Activated CD4-positive, alpha-beta T cell treated with anti-CD3 and anti-CD28 coated beads, Interleukin-2, amount 50 U/mL, for 1 hour (primary cell): ENCODE measurements around the gene FRYL.
A peak's percentile ranks its signal among the peaks of the same experiment; 100 is the strongest.
"Not testable (repeated sequence)": the region's sequence is repeated elsewhere in the genome, so short reads cannot be mapped to it uniquely, and the experiment has no call there.

Source experiments
- DNase-seq: peaks from one replicate; pipeline ENCODE4 v3.0.0-alpha.2; 2020

Gene FRYL

GRCh38 chr4:48781968-48782367 lies 1.9 kb upstream of the FRYL start:
- no peak for DNase-seq

GRCh38 chr4:48780865-48781214 lies 761 bp upstream of the FRYL start:
- peak; percentile 39 for DNase-seq

- peak; percentile 75 for DNase-seq
Observed at GRCh38 chr4:48779095-48779997, 733 bp downstream of the FRYL start.

GRCh38 chr4:48778431-48779094 lies 1.5 kb downstream of the FRYL start:
- DNase-seq = peak; percentile 12

- no peak for DNase-seq
Observed at GRCh38 chr4:48777739-48778138, 2.3 kb downstream of the FRYL start.

- no peak for DNase-seq
Observed at GRCh38 chr4:48774760-48775710, 5.0 kb downstream of the FRYL start.

GRCh38 chr4:48772556-48772955 lies 7.5 kb downstream of the FRYL start:
- no peak for DNase-seq

GRCh38 chr4:48767055-48767929 lies 12.8 kb downstream of the FRYL start:
- no peak for DNase-seq

- no peak for DNase-seq
Observed at GRCh38 chr4:48766131-48766792, 13.8 kb downstream of the FRYL start.

GRCh38 chr4:48762408-48762807 lies 17.7 kb downstream of the FRYL start:
- DNase-seq = no peak

- DNase-seq = no peak
Observed at GRCh38 chr4:48761286-48761685, 18.8 kb downstream of the FRYL start.

GRCh38 chr4:48758703-48759102 lies 21.4 kb downstream of the FRYL start:
- not testable (repeated sequence) for DNase-seq

- no peak for DNase-seq
Observed at GRCh38 chr4:48756689-48757220, 23.3 kb downstream of the FRYL start.

GRCh38 chr4:48755281-48755680 lies 24.8 kb downstream of the FRYL start:
- DNase-seq = no peak

- no peak for DNase-seq
Observed at GRCh38 chr4:48753159-48753558, 26.9 kb downstream of the FRYL start.

GRCh38 chr4:48752726-48753125 lies 27.4 kb downstream of the FRYL start:
- no peak for DNase-seq

- no peak for DNase-seq
Observed at GRCh38 chr4:48752246-48752645, 27.8 kb downstream of the FRYL start.

- DNase-seq = no peak
Observed at GRCh38 chr4:48748949-48749596, 31.0 kb downstream of the FRYL start.

GRCh38 chr4:48746608-48747362 lies 33.3 kb downstream of the FRYL start:
- no peak for DNase-seq

- DNase-seq = not testable (repeated sequence)
Observed at GRCh38 chr4:48745223-48745622, 34.9 kb downstream of the FRYL start.
